GM12891 (cell line): ENCODE data around the gene PKNOX2.

Experiments
- PAX5 ChIP-seq: IDR thresholded peaks from 2 replicates; pipeline ENCODE4 v1.6.1; 2011; ENCODE audit warnings: low read length, moderate library complexity, mild to moderate bottlenecking; ENCODE audit not compliant: insufficient read depth, severe bottlenecking
- POLR2A ChIP-seq: IDR thresholded peaks from 2 replicates; pipeline ENCODE4 v1.6.1; 2011; ENCODE audit warnings: low read depth, low read length, control low read depth
- POLR2AphosphoS5 ChIP-seq: IDR thresholded peaks from 2 replicates; pipeline ENCODE4 v1.6.1; 2011; ENCODE audit warnings: low read depth, low read length, control low read depth
- POU2F2 ChIP-seq: IDR thresholded peaks from 2 replicates; pipeline ENCODE4 v1.6.1; 2011; ENCODE audit warnings: low read depth, mild to moderate bottlenecking, control low read depth, low read length, moderate library complexity
- SPI1 ChIP-seq: IDR thresholded peaks from 2 replicates; pipeline ENCODE4 v1.6.1; 2011; ENCODE audit warnings: low read depth, low read length, control low read depth
- TAF1 ChIP-seq: IDR thresholded peaks from 2 replicates; pipeline ENCODE4 v1.6.1; 2011; ENCODE audit warnings: low read depth, low read length, control low read depth

DNA sequence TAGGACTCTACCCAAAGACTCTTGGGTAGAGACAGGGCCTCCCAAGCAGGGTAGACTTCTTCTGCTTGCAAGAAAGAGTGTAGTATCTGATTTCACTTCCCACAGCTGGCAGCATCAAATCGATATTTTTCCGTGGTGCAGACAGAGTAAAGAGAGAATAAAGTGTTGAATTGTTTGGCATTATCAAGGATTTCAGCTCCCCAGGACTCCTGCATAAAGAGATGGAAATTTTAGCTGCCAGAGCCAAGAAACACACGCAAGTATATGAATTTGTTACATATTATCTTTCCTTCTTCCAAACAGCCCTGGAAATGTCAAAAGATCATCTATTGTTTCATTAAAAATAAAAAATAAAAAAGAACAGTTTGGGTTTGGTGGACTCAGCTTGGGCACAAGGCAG, 136.8 kb downstream of the PKNOX2 start:
- no peak for TF ChIP-seq PAX5
- no peak for TF ChIP-seq TAF1
- no peak for TF ChIP-seq POLR2AphosphoS5
- TF ChIP-seq POLR2A, result no peak
- no peak for TF ChIP-seq POU2F2
- no peak for TF ChIP-seq SPI1
